GM19099 (cell line): ENCODE measurements around the gene CACNA1C.

Source experiments
- POLR2A ChIP-seq: IDR thresholded peaks from 3 replicates; pipeline ENCODE4 v1.6.1; 2011; ENCODE audit warnings: low read depth; ENCODE audit not compliant: insufficient read length; ENCODE audit errors: extremely low read depth

Gene CACNA1C

DNA sequence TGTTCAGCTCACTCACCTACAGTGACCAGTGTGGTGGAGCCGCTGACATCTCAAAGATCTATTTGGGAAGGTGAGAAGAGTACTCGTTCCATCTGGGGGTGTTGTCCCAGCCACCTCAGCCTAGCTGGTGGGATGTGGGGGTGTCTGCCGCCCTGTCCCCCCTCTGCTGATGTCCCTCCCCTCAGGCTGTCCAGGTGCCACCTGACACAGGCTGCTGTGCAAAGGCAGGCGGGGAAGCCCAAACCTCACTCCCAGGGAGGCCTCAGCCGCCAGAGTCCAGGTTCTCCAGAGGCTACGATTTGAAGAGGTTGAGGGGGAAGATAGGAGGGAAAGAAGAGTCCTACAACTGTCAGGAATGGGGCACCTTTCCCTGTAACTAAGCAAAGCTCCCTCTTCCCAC lies 690.7 kb downstream of the CACNA1C start:
- no peak for TF ChIP-seq POLR2A

DNA sequence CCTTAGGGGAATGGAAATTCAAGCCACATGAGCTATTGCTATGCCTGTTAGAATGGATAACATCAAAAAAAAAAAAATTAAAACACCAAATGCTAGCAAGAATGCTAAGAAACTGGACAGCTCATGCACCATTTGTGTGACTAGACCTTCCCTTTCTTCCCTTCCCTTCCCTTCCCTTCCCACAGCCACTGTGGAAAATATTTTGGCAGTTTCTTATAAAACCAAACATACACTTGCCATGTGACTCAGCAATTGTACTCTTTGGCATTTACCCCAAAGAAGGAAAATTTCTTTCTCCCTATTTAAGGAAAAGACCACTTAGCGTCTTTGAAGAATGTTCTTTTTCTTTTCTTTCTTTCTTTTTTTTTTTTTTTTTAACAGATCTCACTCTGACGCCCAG lies 692.9 kb downstream of the CACNA1C start:
- no peak for TF ChIP-seq POLR2A
